Aorta (tissue), 5 donors: ENCODE measurements around the gene SPDYE18. TPM values are rescaled to one million over a fixed set of nuclear protein-coding genes. Genes with fewer than 3 reads are reported as not detected.
A peak's percentile ranks its signal among the peaks of the same experiment; 100 is the strongest.
"Not testable (repeated sequence)": the region's sequence is repeated elsewhere in the genome, so short reads cannot be mapped to it uniquely, and the experiment has no call there.

ENCODE experiments used
- ATAC-seq: fragments of 200-7000 bp; cut with Tn5 transposase; one replicate; pipeline ENCODE4 v1.9.1; 2022; ENCODE audit warnings: moderate library complexity; ENCODE audit not compliant: low FRiP score
- DNase-seq, 2 donors: peaks; one replicate each; pipeline ENCODE4 v3.0.0-alpha.2; 2020
- H3K27ac ChIP-seq, 2 donors: one replicate each; pipeline ENCODE4 v1.5.1; 2013; ENCODE audit warnings: low read length in 2 of 2, mild to moderate bottlenecking in 2 of 2, moderate library complexity in 2 of 2, control low read depth in 1 of 2, inconsistent platforms in 1 of 2, low read depth in 1 of 2
- H3K27me3 ChIP-seq, 2 donors: one replicate each; pipeline ENCODE4 v1.6.1; 2013; ENCODE audit warnings: control low read depth in 1 of 2, low read length in 1 of 2, mild to moderate bottlenecking in 1 of 2, moderate library complexity in 1 of 2; ENCODE audit not compliant: insufficient read depth in 2 of 2, control insufficient read depth in 1 of 2
- H3K36me3 ChIP-seq, 2 donors: one replicate each; pipeline ENCODE4 v1.6.1; 2013; ENCODE audit warnings: control low read depth in 1 of 2, low read length in 1 of 2, mild to moderate bottlenecking in 1 of 2; ENCODE audit not compliant: insufficient read depth in 2 of 2, control insufficient read depth in 1 of 2
- H3K4me1 ChIP-seq, 2 donors: one replicate each; pipeline ENCODE4 v1.6.1; 2013; ENCODE audit warnings: low read length in 2 of 2, control low read depth in 1 of 2, mild to moderate bottlenecking in 1 of 2, moderate library complexity in 1 of 2; ENCODE audit not compliant: insufficient read depth in 2 of 2, control insufficient read depth in 1 of 2
- H3K4me3 ChIP-seq, 2 donors: one replicate each; pipeline ENCODE4 v1.5.1; 2013; ENCODE audit warnings: low read length in 2 of 2, control low read depth in 1 of 2, mild to moderate bottlenecking in 1 of 2
- H3K9me3 ChIP-seq: one replicate; pipeline ENCODE4 v1.6.1; 2013; ENCODE audit warnings: mild to moderate bottlenecking, low read length; ENCODE audit not compliant: control insufficient read depth
- WGBS, 2 donors: extraction: QIAGEN DNeasy Blood & Tissue Kit; methylation state at CpG; one replicate each; pipeline ENCODE4 v1.1.7; 2013; 5-methylcytosine and 5-hydroxymethylcytosine counted together
- intact Hi-C, 2 donors: fragments of 100-400 bp; cut with DNase I; formaldehyde crosslinking; loops; one replicate each; pipeline versions ENCODE4 v1.14.2 to v1.15.0; 2022
- polyA plus RNA-seq, 2 donors: library from polyadenylated mRNA; stranded (reverse); fragments of 200-250 nt; gene quantifications; one replicate each; pipeline ENCODE4 v1.2.3, GENCODE V29; 2013
- total RNA-seq, 2 donors: library from RNA; stranded (reverse); fragmentation: NEBNext Ultra II Directional; extraction: Animal tissue kit (Norgen Biotek cat#: 25700); gene quantifications; one replicate each; pipeline ENCODE4 v1.2.1, GENCODE V29; 2021
- donor health status: healthy with polysubstance abuse.
- donor health status: Bipolar disorder and iron deficiency.
- donor health status: DM: no; HTN: no; CAD: no.
- donor health status: DM: no; HTN: no; CAD: no.
- donor health status: DM: yes; HTN: yes; CAD: no.

Gene SPDYE18
- total and polyA plus RNA-seq, 4 donors: 0.23 to 1.3 (median 1.2) TPM; not detected in 1

GRCh38 chr7:77080236-77080635, 17.9 kb upstream of the SPDYE18 start:
- intact Hi-C loops, H3K27me3 ChIP-seq, H3K27ac ChIP-seq, ATAC-seq, DNase-seq, H3K36me3 ChIP-seq, H3K9me3 ChIP-seq, H3K4me3 ChIP-seq, H3K4me1 ChIP-seq: not testable (repeated sequence)
- WGBS, 2 donors: 71 to 100% methylated on average over 1 to 2 of the region's 2 CpGs

GRCh38 chr7:77079624-77080023, 17.3 kb upstream of the SPDYE18 start:
- H3K9me3 ChIP-seq, intact Hi-C loops, DNase-seq, H3K36me3 ChIP-seq, ATAC-seq, H3K4me3 ChIP-seq, H3K27ac ChIP-seq, H3K27me3 ChIP-seq, H3K4me1 ChIP-seq: not testable (repeated sequence)
- WGBS, 2 donors: 69 to 83% methylated on average over 4 to 5 of the region's 5 CpGs

DNA sequence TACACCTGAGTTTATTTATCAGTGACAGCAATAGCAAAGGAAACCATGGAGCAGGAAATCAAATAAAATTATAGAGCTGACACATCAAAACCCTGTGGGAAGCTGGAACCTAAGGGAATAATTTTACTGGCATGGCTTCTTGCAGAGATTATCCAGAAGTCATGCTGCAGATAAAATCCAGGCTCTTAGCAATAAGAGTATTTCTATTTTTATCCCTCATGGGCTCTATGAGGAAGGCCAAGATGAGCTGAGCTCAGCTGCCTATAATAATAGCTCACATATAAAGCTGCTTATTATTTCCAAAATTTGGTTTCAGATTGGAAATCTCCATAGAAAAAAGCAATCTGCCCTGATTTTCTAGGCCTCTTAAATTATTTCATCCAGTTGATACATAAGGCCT, 16.8 kb upstream of the SPDYE18 start:
- H3K27me3 ChIP-seq, ATAC-seq, DNase-seq, H3K4me3 ChIP-seq, H3K9me3 ChIP-seq, intact Hi-C loops, H3K4me1 ChIP-seq, H3K27ac ChIP-seq, H3K36me3 ChIP-seq: not testable (repeated sequence)

GRCh38 chr7:77077060-77077459, 14.7 kb upstream of the SPDYE18 start:
- DNase-seq, intact Hi-C loops, H3K36me3 ChIP-seq, ATAC-seq, H3K27ac ChIP-seq, H3K9me3 ChIP-seq, H3K4me1 ChIP-seq, H3K27me3 ChIP-seq, H3K4me3 ChIP-seq: not testable (repeated sequence)
- 88 to 90% methylated on average over 4 to 5 of the region's 5 CpGs for WGBS, 2 donors

DNA sequence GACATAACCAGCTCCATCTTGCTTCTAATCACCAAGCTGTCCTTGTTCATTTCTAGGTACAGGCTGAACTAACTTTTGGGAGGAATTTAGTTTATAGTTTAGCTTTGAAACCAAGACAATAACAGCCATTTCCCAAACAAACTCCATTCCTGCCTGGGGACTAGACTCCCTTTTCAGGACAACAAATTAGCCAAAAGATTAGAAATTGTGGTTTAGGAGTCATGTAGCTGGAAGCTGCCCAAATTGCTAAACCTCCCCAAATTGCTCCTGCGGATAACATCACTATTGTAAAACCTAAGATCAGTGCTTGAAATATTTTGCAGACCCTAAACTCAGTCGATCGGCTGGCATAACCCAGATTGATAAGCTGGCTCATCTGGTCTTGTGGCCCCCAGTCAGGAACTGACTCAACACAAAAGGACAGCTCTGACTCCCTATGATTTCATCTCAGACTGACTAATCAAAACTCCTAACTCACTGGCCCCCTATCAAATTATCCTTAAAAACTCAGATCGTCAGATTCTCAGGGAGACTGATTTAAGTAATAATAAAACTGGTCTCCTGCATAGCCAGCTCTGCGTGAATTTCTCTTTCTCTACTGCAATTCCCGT, 12.5 kb upstream of the SPDYE18 start:
- H3K27ac ChIP-seq, H3K4me3 ChIP-seq, H3K4me1 ChIP-seq, ATAC-seq, DNase-seq, H3K36me3 ChIP-seq, H3K27me3 ChIP-seq, H3K9me3 ChIP-seq, intact Hi-C loops: not testable (repeated sequence)
- 95 to 100% methylated on average over 3 to 5 of the region's 6 CpGs for WGBS, 2 donors

DNA sequence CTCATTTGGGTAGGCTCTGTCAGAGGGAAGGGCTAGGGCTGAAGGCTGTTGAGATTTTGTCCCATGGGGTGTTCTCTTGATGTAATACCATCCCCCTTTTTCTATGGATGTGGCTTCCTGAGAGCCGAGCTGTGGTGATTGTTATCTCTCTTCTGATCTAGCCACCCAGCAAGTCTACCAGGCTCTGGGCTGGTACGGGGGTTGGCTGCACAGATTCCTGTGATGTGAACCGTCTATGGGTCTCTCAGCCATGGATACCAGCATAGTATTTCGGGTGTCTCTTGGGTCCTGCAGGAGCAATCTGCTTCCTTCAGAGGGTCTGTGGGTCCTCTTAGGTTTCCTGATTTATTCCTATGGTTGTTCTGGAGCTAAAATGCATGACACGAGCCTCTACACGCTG, 8.8 kb upstream of the SPDYE18 start:
- H3K4me3 ChIP-seq, H3K4me1 ChIP-seq, ATAC-seq, DNase-seq, H3K27ac ChIP-seq, H3K27me3 ChIP-seq, intact Hi-C loops, H3K36me3 ChIP-seq, H3K9me3 ChIP-seq: not testable (repeated sequence)
- WGBS, 2 donors: 95 to 97% methylated on average over 5 to 6 of the region's 6 CpGs

DNA sequence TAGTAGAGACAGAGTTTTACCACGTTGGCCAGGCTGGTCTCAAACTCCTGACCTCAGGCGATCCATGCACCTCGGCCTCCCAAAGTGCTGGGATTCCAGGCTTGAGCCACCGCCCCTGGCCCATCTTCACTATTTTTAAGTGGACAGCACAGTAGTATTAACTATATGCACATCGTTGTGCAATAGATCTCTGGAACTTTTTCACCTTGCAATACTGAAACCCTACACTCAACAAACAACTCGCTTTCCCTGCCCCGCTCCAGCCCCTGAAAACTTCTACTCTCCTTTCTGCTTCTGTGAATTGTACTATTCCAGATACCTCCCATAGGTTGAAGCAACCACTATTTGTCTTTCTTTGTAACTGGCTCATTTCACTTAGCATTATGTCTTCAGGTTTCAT, 3.5 kb upstream of the SPDYE18 start:
- H3K4me1 ChIP-seq, intact Hi-C loops, H3K27me3 ChIP-seq, DNase-seq, H3K27ac ChIP-seq, H3K4me3 ChIP-seq, H3K9me3 ChIP-seq, H3K36me3 ChIP-seq, ATAC-seq: not testable (repeated sequence)
- 80 to 88% methylated on average over 7 of the region's 7 CpGs for WGBS, 2 donors

DNA sequence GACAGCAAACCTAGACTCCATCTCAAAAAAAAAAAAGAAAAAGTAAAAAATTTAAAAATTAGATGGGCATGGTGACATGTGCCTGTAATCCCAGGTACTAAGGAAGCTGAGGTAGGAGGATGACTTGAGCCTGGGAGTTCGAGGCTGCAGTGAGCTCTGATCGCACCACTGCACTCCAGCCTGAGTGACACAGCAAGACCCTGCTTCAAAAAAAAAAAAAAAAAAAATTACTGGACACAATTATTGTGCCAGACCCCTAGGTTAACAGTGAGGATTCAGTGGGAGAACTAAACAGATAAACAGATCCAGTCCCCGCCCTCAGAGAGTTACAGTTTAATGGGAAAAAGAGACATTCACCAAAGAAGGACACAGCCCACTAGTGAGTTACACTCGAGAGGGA, 1.4 kb upstream of the SPDYE18 start:
- 81 to 96% methylated on average over 3 to 4 of the region's 4 CpGs for WGBS, 2 donors
- H3K9me3 ChIP-seq, H3K4me3 ChIP-seq, DNase-seq, intact Hi-C loops, H3K36me3 ChIP-seq, H3K27ac ChIP-seq, H3K27me3 ChIP-seq, H3K4me1 ChIP-seq: not testable (repeated sequence)
- peak; percentile 64 for ATAC-seq

- intact Hi-C loops, H3K4me1 ChIP-seq, H3K9me3 ChIP-seq, ATAC-seq, H3K27me3 ChIP-seq, H3K27ac ChIP-seq, H3K4me3 ChIP-seq, H3K36me3 ChIP-seq, DNase-seq: not testable (repeated sequence)
- 91 to 92% methylated on average over 1 to 8 of the region's 8 CpGs for WGBS, 2 donors
Measured at GRCh38 chr7:77032261-77032660, 30.1 kb downstream of the SPDYE18 start, which contains the start of gene SPDYE17. TSS of gene SPDYE17 (minus strand) at chr7:77032361. CDS start at chr7:77030570, 1,791 bp downstream.
